Fibroblast of pulmonary artery (primary cell): ENCODE data around the gene CD44.

Source experiments
- DNase-seq: peaks from one replicate; pipeline ENCODE4 v3.0.0-alpha.2; 2010; ENCODE audit warnings: low read depth
- H3K4me3 ChIP-seq: replicated peaks from 2 replicates; pipeline ENCODE4 v1.5.1; 2011; ENCODE audit warnings: low read depth, mild to moderate bottlenecking, control low read depth, low read length, moderate library complexity
- CTCF ChIP-seq: IDR thresholded peaks from 2 replicates; pipeline ENCODE4 v1.5.1; 2011; ENCODE audit warnings: mild to moderate bottlenecking, control low read depth, low read length, inconsistent platforms; ENCODE audit errors: missing control alignments

CD44 gene

GRCh38 chr11:35099278-35100012, 39.5 kb upstream of the CD44 start:
- peak; percentile 80 for DNase-seq
- TF ChIP-seq CTCF, result no peak
- H3K4me3 ChIP-seq, result no peak overlapping the region

- no peak overlapping the region for H3K4me3 ChIP-seq
- no peak for TF ChIP-seq CTCF
- peak; percentile 88 for DNase-seq
Measured at GRCh38 chr11:35100013-35100383, 39.0 kb upstream of the CD44 start.

GRCh38 chr11:35101223-35101622, 37.7 kb upstream of the CD44 start:
- DNase-seq, result no peak
- no peak overlapping the region for H3K4me3 ChIP-seq
- TF ChIP-seq CTCF, result no peak

- H3K4me3 ChIP-seq, result no peak overlapping the region
- DNase-seq, result no peak
- no peak for TF ChIP-seq CTCF
Measured at GRCh38 chr11:35102267-35102666, 36.7 kb upstream of the CD44 start.

GRCh38 chr11:35103366-35104208, 35.4 kb upstream of the CD44 start:
- no peak for DNase-seq
- no peak for TF ChIP-seq CTCF
- H3K4me3 ChIP-seq, result no peak overlapping the region

- DNase-seq, result no peak
- no peak overlapping the region for H3K4me3 ChIP-seq
- no peak for TF ChIP-seq CTCF
Measured at GRCh38 chr11:35104655-35105054, 34.3 kb upstream of the CD44 start.
